Stimulated activated naive CD8-positive, alpha-beta T cell treated with anti-CD3 and anti-CD28 coated beads, Interleukin-15, Interleukin-2, amounts not matched to agents 100 U/mL and 50 U/mL, for 24 hours (primary cell): ENCODE results near the gene USP2.

Experiments used
- ATAC-seq: fragments of 150-1000 bp; cut with Tn5 transposase; one replicate; pipeline ENCODE4 v1.10.0; 2021
- DNase-seq: peaks from one replicate; pipeline ENCODE4 v3.0.0; 2021

The USP2 gene

GRCh38 chr11:119320776-119321524, 60.5 kb downstream of the USP2 start:
- ATAC-seq (peak; percentile 61), DNase-seq (peak; percentile 68)

- DNase-seq (peak; percentile 6), ATAC-seq (no peak)
Observed at GRCh38 chr11:119320240-119320775, 61.2 kb downstream of the USP2 start.

GRCh38 chr11:119319700-119320239, 61.7 kb downstream of the USP2 start:
- ATAC-seq, result no peak
- DNase-seq, result peak; percentile 3

GRCh38 chr11:119319136-119319699, 62.3 kb downstream of the USP2 start:
- no peak for ATAC-seq
- DNase-seq, result peak; percentile 3

GRCh38 chr11:119318240-119319135, 63.0 kb downstream of the USP2 start:
- ATAC-seq (no peak), DNase-seq (peak; percentile 22)

DNA sequence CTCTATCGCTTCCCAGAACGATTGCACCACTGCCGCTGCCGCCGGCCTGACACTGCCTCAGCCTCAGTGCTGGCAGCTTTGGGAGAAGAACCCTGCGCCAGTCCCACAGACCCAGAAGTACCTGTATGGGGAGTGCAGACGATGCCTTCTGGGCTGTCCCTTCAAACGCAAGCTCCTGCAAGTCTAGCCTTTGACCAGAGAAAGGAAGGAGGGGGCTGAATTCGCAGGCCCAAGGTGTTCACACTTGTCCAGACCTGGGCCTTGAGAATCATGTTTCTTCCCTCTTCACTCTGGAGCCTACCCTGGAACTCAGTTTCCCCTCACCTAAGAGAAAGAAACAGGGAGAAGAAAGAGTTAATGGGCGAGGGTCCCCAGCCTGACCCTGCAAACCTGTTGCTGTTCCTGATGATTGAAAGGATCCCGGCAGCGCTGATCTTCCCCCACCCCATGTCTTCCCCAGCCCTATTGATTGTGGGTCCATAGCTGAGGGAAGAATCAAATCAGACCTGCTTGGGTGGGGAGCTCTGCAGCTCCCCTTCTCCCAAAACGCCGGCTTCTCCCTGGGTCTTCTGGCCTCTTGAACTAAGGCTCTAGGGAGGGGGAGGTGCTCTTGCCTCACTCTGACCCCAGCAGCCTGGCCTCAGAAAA, 63.8 kb downstream of the USP2 start:
- no peak for ATAC-seq
- DNase-seq, result peak; percentile 3

GRCh38 chr11:119316729-119317591, 64.5 kb downstream of the USP2 start, which contains the start of gene MCAM:
TSS of gene MCAM (minus strand) at chr11:119317130. CDS start at chr11:119317101, 29 bp downstream.
- DNase-seq, result peak; percentile 28
- no peak for ATAC-seq

- ATAC-seq (no peak), DNase-seq (no peak)
Observed at GRCh38 chr11:119316016-119316728, 65.3 kb downstream of the USP2 start.

- ATAC-seq (peak; percentile 46), DNase-seq (peak; percentile 59)
Observed at GRCh38 chr11:119315131-119316015, 66.1 kb downstream of the USP2 start.

- ATAC-seq, result no peak
- no peak for DNase-seq
Observed at GRCh38 chr11:119314726-119315125, 66.8 kb downstream of the USP2 start.

DNA sequence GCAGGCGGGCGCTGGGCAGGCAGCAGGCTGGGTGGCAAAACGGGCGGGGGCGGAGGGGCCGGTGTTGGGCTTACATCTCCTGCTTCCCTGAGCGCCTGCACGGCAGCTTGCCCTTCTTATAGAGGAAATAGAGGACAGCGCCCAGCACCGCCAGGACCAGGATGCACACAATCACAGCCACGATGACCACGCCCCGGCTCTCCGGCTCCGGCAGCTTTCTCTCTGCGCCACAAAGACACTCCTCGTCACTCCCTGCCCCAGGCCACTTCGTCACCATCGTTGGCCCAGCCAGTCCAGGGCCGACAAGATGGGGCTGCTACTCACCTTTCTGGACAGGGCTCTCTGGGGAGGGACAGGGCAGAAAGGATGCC, 70.8 kb downstream of the USP2 start:
- ATAC-seq, result no peak

DNA sequence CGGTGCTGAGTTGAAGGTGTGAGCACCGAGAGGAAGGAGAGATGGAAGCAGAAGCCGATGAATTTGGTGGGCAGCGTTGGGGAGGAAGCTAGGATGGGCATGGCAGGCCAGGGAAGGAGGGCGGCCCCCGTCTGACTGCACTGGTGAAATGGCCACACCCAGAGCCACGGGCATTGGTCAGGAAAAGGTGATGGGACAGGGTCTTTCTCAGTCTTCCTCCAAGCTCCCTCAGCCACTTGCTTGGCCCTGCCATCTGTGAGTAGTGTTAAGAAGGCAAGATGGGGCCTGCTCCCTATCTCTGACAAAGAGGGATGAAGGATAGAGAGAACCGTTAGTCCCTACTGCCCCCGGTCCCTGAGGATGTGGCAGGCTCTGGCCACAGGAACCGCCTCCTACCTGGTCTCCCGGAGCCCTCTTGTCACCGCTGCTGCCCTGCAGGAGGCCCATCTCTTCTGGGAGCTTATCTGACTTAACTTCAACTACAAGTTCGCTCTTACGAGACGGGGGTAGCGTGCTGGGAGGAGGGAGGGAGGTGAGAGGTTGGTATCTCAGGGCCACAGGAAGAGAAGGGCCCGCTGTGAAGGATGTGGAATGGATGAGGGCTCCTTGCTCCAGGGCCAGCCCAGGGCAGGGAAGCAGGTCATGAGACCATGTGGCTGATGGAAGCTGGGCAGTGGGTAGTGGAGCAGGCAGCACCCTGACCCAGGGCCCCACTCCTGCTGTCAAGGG, 71.4 kb downstream of the USP2 start:
- no peak for DNase-seq
- no peak for ATAC-seq

More for the DNA sequence above, 70.8 kb downstream of the USP2 start:
- no peak for DNase-seq

DNA sequence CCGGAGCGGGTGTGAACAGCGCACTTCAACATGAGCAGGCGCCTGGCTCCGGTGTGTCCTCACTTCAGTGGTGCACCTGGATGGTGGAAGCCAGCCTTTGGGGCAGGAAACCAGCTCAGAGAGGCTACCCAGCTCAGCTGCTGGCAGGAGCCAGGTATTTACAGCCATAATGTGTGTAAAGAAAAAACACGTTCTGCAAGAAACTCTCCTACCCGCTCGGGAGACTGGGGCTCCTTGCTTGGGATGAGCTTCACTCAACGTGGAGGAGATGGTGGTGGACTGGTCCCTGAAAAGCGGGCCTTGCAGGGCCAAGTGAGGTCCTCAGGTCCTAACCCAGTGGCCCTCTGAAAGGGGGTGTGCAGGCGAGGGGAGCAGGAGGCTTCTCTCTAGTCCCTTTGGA, 72.1 kb downstream of the USP2 start:
- DNase-seq, result no peak
- no peak for ATAC-seq

- no peak for DNase-seq
- ATAC-seq, result no peak
Observed at GRCh38 chr11:119307974-119308373, 73.5 kb downstream of the USP2 start.

GRCh38 chr11:119307219-119307618, 74.3 kb downstream of the USP2 start:
- DNase-seq, result no peak
- no peak for ATAC-seq

GRCh38 chr11:119306373-119306890, 75.1 kb downstream of the USP2 start:
- DNase-seq (peak; percentile 38), ATAC-seq (peak; percentile 84)

GRCh38 chr11:119305556-119306372, 75.7 kb downstream of the USP2 start:
- no peak for DNase-seq
- ATAC-seq, result no peak
